ENCODE results near the gene SYNCRIP.

DNA sequence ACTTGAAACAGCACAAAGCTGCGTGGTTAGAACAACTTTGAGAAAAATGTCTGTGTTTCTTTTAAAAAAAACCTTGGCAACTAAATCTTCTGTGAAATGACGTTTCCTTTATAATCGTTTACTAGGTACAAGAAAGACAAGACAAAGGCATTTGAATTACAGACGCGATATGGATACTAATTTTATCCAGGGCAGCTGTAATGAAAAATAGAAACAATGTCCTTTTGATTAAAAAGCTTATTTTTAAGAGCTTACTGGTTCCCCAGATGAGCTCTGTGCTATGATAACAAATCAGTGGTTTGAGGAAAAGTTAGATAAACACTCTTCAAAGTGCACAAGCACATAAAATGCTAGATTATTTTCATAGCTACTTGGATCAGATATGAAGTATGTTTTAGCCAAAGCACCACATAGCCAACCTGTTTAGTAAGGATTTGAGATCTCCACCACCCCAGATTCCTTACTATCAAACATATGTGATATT, 1.6 kb upstream of the SYNCRIP start:
- TF ChIP-seq, protein P1, sequence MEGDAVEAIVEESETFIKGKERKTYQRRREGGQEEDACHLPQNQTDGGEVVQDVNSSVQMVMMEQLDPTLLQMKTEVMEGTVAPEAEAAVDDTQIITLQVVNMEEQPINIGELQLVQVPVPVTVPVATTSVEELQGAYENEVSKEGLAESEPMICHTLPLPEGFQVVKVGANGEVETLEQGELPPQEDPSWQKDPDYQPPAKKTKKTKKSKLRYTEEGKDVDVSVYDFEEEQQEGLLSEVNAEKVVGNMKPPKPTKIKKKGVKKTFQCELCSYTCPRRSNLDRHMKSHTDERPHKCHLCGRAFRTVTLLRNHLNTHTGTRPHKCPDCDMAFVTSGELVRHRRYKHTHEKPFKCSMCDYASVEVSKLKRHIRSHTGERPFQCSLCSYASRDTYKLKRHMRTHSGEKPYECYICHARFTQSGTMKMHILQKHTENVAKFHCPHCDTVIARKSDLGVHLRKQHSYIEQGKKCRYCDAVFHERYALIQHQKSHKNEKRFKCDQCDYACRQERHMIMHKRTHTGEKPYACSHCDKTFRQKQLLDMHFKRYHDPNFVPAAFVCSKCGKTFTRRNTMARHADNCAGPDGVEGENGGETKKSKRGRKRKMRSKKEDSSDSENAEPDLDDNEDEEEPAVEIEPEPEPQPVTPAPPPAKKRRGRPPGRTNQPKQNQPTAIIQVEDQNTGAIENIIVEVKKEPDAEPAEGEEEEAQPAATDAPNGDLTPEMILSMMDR (conservative IDR thresholded peaks at IDR 0.05; ENCODE audit: low read depth, low read length): no peak
- no peak for TF ChIP-seq EZH2 (IDR thresholded peaks at IDR 0.05; ENCODE audit: borderline replicate concordance, low read depth, low read length, poor library complexity, severe bottlenecking)
